Smooth muscle cell (in vitro differentiated cells): ENCODE data around the gene TBX3. TPM values are rescaled to one million over a fixed set of nuclear protein-coding genes. Genes with fewer than 3 reads are reported as not detected.

Experiments
- DNase-seq: peaks from one replicate; lab custom pipeline; 2025; ENCODE audit not compliant: unreplicated experiment; lab: John Stamatoyannopoulos, UW
- H2AFZ ChIP-seq: fragments of 200-600 bp; sonication (generic); 2 replicates; pipeline ENCODE4 v1.6.0; 2016; ENCODE audit warnings: antibody characterized with exemption, low read depth, mild to moderate bottlenecking
- H3F3A ChIP-seq: fragments of 200-600 bp; sonication (generic); 2 replicates; pipeline ENCODE4 v1.6.0; 2017; ENCODE audit warnings: antibody characterized with exemption, low read depth
- H3K27ac ChIP-seq: fragments of 200-600 bp; sonication (generic); 2 replicates; pipeline ENCODE4 v1.5.1; 2016; ENCODE audit warnings: low read depth, mild to moderate bottlenecking
- H3K27me3 ChIP-seq: fragments of 200-600 bp; sonication (generic); 2 replicates; pipeline ENCODE4 v1.6.1; 2016; ENCODE audit warnings: low read depth, mild to moderate bottlenecking
- H3K36me3 ChIP-seq: fragments of 200-600 bp; sonication (generic); 2 replicates; pipeline ENCODE4 v1.5.1; 2016; ENCODE audit warnings: low read depth
- H3K4me1 ChIP-seq: fragments of 200-600 bp; sonication (generic); 2 replicates; pipeline ENCODE4 v1.5.1; 2016; ENCODE audit warnings: low read depth
- H3K4me2 ChIP-seq: fragments of 200-600 bp; sonication (generic); 2 replicates; pipeline ENCODE4 v1.6.0; 2016; ENCODE audit warnings: mild to moderate bottlenecking
- H3K4me3 ChIP-seq: fragments of 200-600 bp; sonication (generic); 2 replicates; pipeline ENCODE4 v1.5.1; 2016; ENCODE audit warnings: mild to moderate bottlenecking
- H3K79me2 ChIP-seq: fragments of 200-600 bp; sonication (generic); 2 replicates; pipeline ENCODE4 v1.6.0; 2016; ENCODE audit warnings: low read depth, mild to moderate bottlenecking
- H3K9ac ChIP-seq: fragments of 200-600 bp; sonication (generic); 2 replicates; pipeline ENCODE4 v1.6.0; 2016; ENCODE audit warnings: low read depth
- H3K9me3 ChIP-seq: fragments of 200-600 bp; sonication (generic); replicated peaks from 2 replicates; pipeline ENCODE4 v1.5.1; 2016; ENCODE audit warnings: low read depth
- H4K20me1 ChIP-seq: fragments of 200-600 bp; sonication (generic); 2 replicates; pipeline ENCODE4 v1.6.0; 2016; ENCODE audit warnings: low read depth
- WGBS: methylation state at CpG from one replicate; pipeline ENCODE4 v1.1.7; 2016; ENCODE audit warnings: low lambda C conversion rate; 5-methylcytosine and 5-hydroxymethylcytosine counted together
- polyA plus RNA-seq: library from polyadenylated mRNA; unstranded; fragments of >200 nt; fragmentation: Nextera tagmentation; extraction: Ambion mirVana; gene quantifications from 2 replicates; pipeline ENCODE4 v1.2.1, GENCODE V29; 2016
- total RNA-seq: library from RNA; depleted of rRNA; stranded (reverse); fragments of >200 nt; gene quantifications from 2 replicates; pipeline ENCODE4 v1.2.3, GENCODE V29; 2014
- TF ChIP-seq, protein P1 (sequence below): fragments of 200-600 bp; sonication (generic); IDR thresholded peaks from 2 replicates; pipeline ENCODE4 v1.5.1; 2017; ENCODE audit warnings: borderline replicate concordance, mild to moderate bottlenecking, antibody characterized with exemption; ENCODE audit not compliant: insufficient read depth, poor library complexity, severe bottlenecking

Gene TBX3
- total and polyA plus RNA-seq, 2 experiments from 2014 or later: 100 TPM

DNA sequence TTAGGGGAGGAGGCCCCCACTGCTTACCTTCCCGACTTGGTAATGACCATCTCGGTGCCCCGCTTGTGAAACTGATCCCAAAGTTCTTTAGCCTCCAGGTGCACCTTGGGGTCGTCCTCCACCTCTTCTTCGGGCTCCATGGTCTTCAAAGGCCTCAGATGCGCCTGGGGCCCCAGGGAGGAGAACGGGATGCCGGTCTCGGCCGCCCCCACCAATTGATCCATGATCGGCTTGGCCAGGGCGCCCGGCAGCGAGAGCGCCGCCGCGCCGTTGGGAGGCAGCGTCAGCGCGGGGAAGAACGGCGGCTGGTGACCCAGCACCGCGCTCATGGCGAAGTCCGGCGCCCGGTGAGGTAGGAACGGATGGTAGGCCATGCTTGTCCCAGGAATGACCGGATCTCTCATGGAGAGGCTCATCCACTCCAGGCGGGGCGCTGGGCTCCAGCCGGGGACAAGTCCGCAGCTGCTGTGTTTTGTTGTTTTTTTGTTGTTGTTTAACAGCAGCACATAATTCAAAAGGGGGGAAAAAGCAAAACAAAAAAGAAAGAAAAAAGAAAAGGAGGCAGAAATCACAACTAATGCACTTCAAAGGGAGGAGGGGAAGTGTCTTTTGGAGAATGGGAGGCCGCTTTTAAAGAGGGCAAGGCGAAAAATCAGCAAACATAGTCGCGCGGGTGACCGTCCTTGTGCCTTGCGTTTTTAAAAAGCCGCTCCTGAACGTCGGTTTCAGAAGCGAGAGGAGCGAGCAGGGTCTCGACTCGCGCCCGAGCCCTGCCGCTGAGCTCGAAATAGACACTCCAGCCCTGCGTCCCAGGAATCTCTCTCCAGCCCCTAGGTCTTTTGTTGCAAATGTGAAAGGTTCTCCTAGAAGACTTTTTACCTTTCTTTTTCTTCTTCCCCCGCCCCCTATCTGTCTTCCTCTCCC, 928 bp downstream of the TBX3 start:
- Histone ChIP-seq H3K27ac (peak overlapping the region; percentile 99), H3K4me3 (peak overlapping the region; percentile 88), H3K79me2 (peaks cover 70% of the 10 kb centered on the region), H3K27me3 (no peaks in the 10 kb centered on the region), H3K9me3 (no peaks in the 10 kb centered on the region), H3F3A (peaks cover 44% of the 10 kb centered on the region), H3K4me1 (peaks cover 45% of the 10 kb centered on the region), H4K20me1 (peaks cover 58% of the 10 kb centered on the region), H2AFZ (no peak overlapping the region), H3K4me2 (peak overlapping the region; percentile 89), H3K9ac (peak overlapping the region; percentile 89), H3K36me3 (no peaks in the 10 kb centered on the region)
- under 1% methylated on average over 53 of the region's 56 CpGs for WGBS
- TF ChIP-seq, protein P1, sequence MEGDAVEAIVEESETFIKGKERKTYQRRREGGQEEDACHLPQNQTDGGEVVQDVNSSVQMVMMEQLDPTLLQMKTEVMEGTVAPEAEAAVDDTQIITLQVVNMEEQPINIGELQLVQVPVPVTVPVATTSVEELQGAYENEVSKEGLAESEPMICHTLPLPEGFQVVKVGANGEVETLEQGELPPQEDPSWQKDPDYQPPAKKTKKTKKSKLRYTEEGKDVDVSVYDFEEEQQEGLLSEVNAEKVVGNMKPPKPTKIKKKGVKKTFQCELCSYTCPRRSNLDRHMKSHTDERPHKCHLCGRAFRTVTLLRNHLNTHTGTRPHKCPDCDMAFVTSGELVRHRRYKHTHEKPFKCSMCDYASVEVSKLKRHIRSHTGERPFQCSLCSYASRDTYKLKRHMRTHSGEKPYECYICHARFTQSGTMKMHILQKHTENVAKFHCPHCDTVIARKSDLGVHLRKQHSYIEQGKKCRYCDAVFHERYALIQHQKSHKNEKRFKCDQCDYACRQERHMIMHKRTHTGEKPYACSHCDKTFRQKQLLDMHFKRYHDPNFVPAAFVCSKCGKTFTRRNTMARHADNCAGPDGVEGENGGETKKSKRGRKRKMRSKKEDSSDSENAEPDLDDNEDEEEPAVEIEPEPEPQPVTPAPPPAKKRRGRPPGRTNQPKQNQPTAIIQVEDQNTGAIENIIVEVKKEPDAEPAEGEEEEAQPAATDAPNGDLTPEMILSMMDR: no peak
- no peak for DNase-seq

DNA sequence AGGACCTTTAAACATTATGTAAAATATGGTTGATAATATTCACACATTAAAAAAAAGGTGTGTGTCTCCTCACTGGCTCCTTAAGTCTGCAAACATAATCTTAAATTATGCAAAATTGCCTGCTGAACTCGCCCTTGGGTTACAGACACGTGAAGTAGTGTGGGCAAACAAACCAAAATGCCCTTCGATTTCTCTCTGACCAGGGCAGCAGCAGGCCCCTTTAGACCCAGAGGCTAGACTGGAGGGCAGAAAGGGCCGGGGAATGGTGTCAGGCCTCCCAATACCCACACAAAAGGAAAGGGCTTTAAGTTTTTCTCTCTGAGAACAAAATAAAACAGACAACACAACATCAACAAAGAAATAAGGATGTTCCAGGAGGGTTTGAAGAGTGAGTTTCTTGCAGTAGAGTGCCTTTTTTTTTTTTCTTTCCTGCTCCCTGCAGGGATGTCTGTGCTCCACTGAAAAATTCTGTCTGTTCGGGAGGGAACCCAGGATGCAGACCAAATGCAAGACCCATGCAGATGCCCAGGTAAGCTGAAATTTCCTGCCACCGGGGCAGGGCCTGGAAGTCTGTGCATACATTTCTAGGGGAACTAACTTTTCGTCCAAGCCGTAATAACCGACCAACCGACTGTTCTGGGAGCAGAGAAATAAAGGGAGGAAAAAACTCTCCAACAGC, 1.7 kb downstream of the TBX3 start:
- H2AFZ ChIP-seq: no peak overlapping the region
- H3K9me3 ChIP-seq: no peaks in the 10 kb centered on the region
- 1% methylated on average over 10 of the region's 10 CpGs for WGBS
- TF ChIP-seq, protein P1: no peak
- H3K27me3 ChIP-seq: no peaks in the 10 kb centered on the region
- H3K9ac ChIP-seq: peak overlapping the region; percentile 89
- H4K20me1 ChIP-seq: peaks cover 65% of the 10 kb centered on the region
- peaks cover 45% of the 10 kb centered on the region for H3K4me1 ChIP-seq
- H3K27ac ChIP-seq: peak overlapping the region; percentile 99
- peak overlapping the region; percentile 89 for H3K4me2 ChIP-seq
- peak overlapping the region; percentile 88 for H3K4me3 ChIP-seq
- peaks cover 74% of the 10 kb centered on the region for H3K79me2 ChIP-seq
- no peak for DNase-seq
- H3F3A ChIP-seq: peaks cover 48% of the 10 kb centered on the region
- H3K36me3 ChIP-seq: no peaks in the 10 kb centered on the region

DNA sequence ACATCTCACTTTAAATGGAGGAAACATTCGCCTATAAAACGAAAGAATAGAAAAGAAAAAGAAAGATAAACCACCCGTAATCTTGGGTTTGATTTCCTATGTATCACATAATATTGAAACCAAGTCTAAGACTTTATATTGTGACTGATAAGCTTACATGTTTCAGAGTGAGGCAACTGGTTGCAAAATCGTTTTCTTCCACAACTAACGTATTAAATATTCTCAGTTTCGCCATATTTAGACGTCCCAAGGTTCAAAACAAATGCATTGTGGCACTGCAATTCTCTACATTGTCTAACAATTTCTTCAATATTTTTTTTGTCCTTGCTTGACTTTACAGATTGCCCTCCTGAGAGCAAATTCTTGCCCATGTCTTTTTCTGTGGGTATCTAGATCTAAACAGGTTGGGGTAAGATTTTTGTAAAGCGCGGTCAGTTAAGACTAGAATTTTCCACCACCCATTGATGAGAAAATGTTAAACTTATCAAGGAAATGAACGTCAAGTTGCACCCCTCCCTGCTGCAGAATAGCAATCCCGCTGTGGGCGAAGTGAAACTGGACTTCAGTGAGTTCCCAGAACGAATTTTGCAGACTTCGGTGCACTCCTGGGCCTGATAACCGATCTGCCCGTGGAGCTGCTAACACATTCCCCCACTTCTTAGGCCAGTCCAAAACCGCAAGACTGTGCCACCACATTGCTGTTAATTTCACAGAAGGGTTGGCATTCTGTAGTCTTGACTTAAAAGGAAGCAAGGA, 2.7 kb downstream of the TBX3 start:
- H3K36me3 ChIP-seq: no peaks in the 10 kb centered on the region
- peaks cover 83% of the 10 kb centered on the region for H3K79me2 ChIP-seq
- H3K4me2 ChIP-seq: peak overlapping the region; percentile 89
- under 1% methylated on average over 17 of the region's 17 CpGs for WGBS
- TF ChIP-seq, protein P1: no peak
- no peak overlapping the region for H2AFZ ChIP-seq
- no peaks in the 10 kb centered on the region for H3K27me3 ChIP-seq
- DNase-seq: no peak
- H4K20me1 ChIP-seq: peaks cover 68% of the 10 kb centered on the region
- H3K9ac ChIP-seq: peak overlapping the region; percentile 89
- peak overlapping the region; percentile 99 for H3K27ac ChIP-seq
- H3F3A ChIP-seq: peaks cover 48% of the 10 kb centered on the region
- H3K4me3 ChIP-seq: peak overlapping the region; percentile 88
- H3K4me1 ChIP-seq: peaks cover 37% of the 10 kb centered on the region
- no peaks in the 10 kb centered on the region for H3K9me3 ChIP-seq
